Activated naive CD8-positive, alpha-beta T cell treated with anti-CD3 and anti-CD28 coated beads for 36 hours (primary cell): ENCODE measurements around the gene CCR4. TPM values are rescaled to one million over a fixed set of nuclear protein-coding genes. Genes with fewer than 3 reads are reported as not detected.

Experiments
- DNase-seq: peaks from one replicate; pipeline ENCODE4 v3.0.0; 2021
- H3K27ac Mint-ChIP-seq: one replicate; pipeline ENCODE4 v1.8.0; 2022; ENCODE audit warnings: mild to moderate bottlenecking, moderate library complexity, mixed read lengths
- H3K27me3 Mint-ChIP-seq: one replicate; pipeline ENCODE4 v1.8.0; 2022; ENCODE audit warnings: mild to moderate bottlenecking, mixed read lengths
- H3K36me3 Mint-ChIP-seq: one replicate; pipeline ENCODE4 v1.8.0; 2021; ENCODE audit warnings: mild to moderate bottlenecking, mixed read lengths
- H3K4me1 Mint-ChIP-seq: one replicate; pipeline ENCODE4 v1.8.0; 2021; ENCODE audit warnings: mixed read lengths
- H3K4me3 Mint-ChIP-seq: one replicate; pipeline ENCODE4 v1.8.0; 2022; ENCODE audit warnings: mild to moderate bottlenecking, moderate library complexity, mixed read lengths
- H3K9me3 Mint-ChIP-seq: one replicate; pipeline ENCODE4 v1.8.0; 2022; ENCODE audit warnings: mixed read lengths
- total RNA-seq, 2 experiments: library from RNA; stranded (reverse); gene quantifications; one replicate each; pipeline ENCODE4 v1.2.3, GENCODE V29; 2021

Gene CCR4
- total RNA-seq, 2 experiments from 2014 or later = 8.1 to 8.8 TPM

GRCh38 chr3:32989171-32989570 is 37.7 kb downstream of the CCR4 start:
- peak overlapping the region; percentile 6 for H3K27ac Mint-ChIP-seq
- H3K27me3 Mint-ChIP-seq = peaks cover 5% of the 10 kb centered on the region
- H3K4me3 Mint-ChIP-seq = no peak overlapping the region
- H3K4me1 Mint-ChIP-seq = peaks cover 24% of the 10 kb centered on the region
- H3K9me3 Mint-ChIP-seq = no peaks in the 10 kb centered on the region
- peaks cover 10% of the 10 kb centered on the region for H3K36me3 Mint-ChIP-seq
- no peak for DNase-seq

DNA sequence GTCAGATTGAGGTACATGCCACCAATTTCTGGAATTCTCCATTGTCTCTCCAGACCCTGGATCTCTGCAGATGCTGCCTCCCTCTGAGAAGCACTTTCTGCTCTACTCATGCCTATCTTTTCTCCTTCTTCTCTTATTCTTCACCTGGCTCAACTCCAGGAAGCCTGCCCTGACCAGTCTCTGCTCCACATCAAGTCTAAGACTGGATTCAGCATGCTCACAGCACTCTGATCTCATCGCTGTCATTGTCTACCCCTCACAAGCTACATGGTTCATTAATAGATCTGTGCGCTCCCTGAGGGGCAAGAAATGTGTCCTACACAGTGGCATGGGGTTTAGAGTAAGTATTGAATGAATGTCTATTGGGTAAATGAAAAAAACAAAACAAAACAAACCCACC is 38.7 kb downstream of the CCR4 start:
- Mint-ChIP-seq H3K4me3 (no peak overlapping the region), H3K4me1 (peaks cover 30% of the 10 kb centered on the region), H3K27ac (no peak overlapping the region), H3K9me3 (no peaks in the 10 kb centered on the region), H3K36me3 (peaks cover 12% of the 10 kb centered on the region), H3K27me3 (peaks cover 5% of the 10 kb centered on the region)
- DNase-seq = no peak

DNA sequence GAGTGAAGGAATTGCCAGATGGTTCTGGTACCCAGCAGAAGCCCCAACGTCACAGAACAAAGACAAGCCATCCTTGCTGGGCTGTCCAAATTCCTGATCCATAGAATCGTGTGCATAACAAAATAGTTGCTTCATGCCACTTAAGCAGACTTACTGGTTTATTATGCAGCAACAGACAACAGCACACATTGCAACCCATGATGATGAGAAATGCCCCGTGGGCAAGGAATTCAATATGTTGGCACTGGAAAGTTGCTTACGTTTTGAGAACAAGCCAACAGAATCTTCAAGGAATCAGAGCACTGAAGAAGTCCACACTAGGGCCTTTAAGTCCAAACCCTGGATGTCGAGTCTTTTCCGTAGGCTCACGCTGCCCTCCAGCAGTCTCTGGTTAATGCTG is 40.3 kb downstream of the CCR4 start:
- Mint-ChIP-seq H3K9me3 (no peaks in the 10 kb centered on the region), H3K4me1 (peaks cover 45% of the 10 kb centered on the region), H3K27me3 (peaks cover 5% of the 10 kb centered on the region), H3K36me3 (peaks cover 18% of the 10 kb centered on the region), H3K4me3 (peak overlapping the region; percentile 60), H3K27ac (peak overlapping the region; percentile 90)
- no peak for DNase-seq

- H3K27me3 Mint-ChIP-seq = peaks cover 5% of the 10 kb centered on the region
- no peak for DNase-seq
- peaks cover 50% of the 10 kb centered on the region for H3K4me1 Mint-ChIP-seq
- no peaks in the 10 kb centered on the region for H3K9me3 Mint-ChIP-seq
- peaks cover 21% of the 10 kb centered on the region for H3K36me3 Mint-ChIP-seq
- peak overlapping the region; percentile 60 for H3K4me3 Mint-ChIP-seq
- peak overlapping the region; percentile 90 for H3K27ac Mint-ChIP-seq
Measured at GRCh38 chr3:32992310-32992686, 40.9 kb downstream of the CCR4 start.

GRCh38 chr3:32994045-32994444 is 42.6 kb downstream of the CCR4 start:
- peak overlapping the region; percentile 90 for H3K27ac Mint-ChIP-seq
- peaks cover 5% of the 10 kb centered on the region for H3K27me3 Mint-ChIP-seq
- peaks cover 33% of the 10 kb centered on the region for H3K36me3 Mint-ChIP-seq

DNA sequence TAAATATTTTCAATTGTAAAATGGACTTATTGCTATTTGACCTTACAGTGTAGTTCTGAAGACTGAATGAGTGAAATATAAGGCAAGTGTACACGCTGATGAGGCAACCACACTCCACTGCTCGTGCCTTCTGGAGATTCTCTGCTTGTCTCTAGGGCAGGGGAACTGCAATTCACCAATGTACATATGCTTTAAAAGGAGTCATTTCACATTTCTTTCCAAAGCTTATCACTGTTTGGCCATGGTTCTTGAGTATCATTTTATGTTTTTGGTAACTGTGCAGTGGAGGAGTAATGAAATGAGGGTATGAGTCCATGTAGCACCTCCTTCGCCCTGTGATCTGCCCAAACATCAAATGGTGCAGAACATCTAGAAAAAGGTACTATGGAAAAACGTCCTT is 43.7 kb downstream of the CCR4 start:
- Mint-ChIP-seq H3K4me3 (no peak overlapping the region), H3K36me3 (peaks cover 37% of the 10 kb centered on the region), H3K4me1 (peaks cover 70% of the 10 kb centered on the region), H3K27me3 (no peaks in the 10 kb centered on the region), H3K9me3 (no peaks in the 10 kb centered on the region), H3K27ac (peak overlapping the region; percentile 57)
- DNase-seq = no peak

More at GRCh38 chr3:32994045-32994444, 42.6 kb downstream of the CCR4 start:
- no peak for DNase-seq
- H3K4me1 Mint-ChIP-seq = peaks cover 62% of the 10 kb centered on the region
- H3K4me3 Mint-ChIP-seq = no peak overlapping the region
- no peaks in the 10 kb centered on the region for H3K9me3 Mint-ChIP-seq

GRCh38 chr3:32996048-32996754 is 44.8 kb downstream of the CCR4 start:
- Mint-ChIP-seq H3K4me3 (no peak overlapping the region), H3K9me3 (no peaks in the 10 kb centered on the region), H3K27me3 (no peaks in the 10 kb centered on the region), H3K4me1 (peaks cover 73% of the 10 kb centered on the region), H3K27ac (peak overlapping the region; percentile 77), H3K36me3 (peaks cover 44% of the 10 kb centered on the region)
- no peak for DNase-seq

GRCh38 chr3:32996755-32997091 is 45.3 kb downstream of the CCR4 start:
- Mint-ChIP-seq H3K27ac (peak overlapping the region; percentile 77), H3K36me3 (peaks cover 47% of the 10 kb centered on the region), H3K4me3 (no peak overlapping the region), H3K27me3 (no peaks in the 10 kb centered on the region), H3K9me3 (no peaks in the 10 kb centered on the region), H3K4me1 (peaks cover 75% of the 10 kb centered on the region)
- no peak for DNase-seq

- no peak for DNase-seq
- peaks cover 69% of the 10 kb centered on the region for H3K4me1 Mint-ChIP-seq
- H3K36me3 Mint-ChIP-seq = peaks cover 55% of the 10 kb centered on the region
- peak overlapping the region; percentile 73 for H3K27ac Mint-ChIP-seq
- no peak overlapping the region for H3K4me3 Mint-ChIP-seq
- no peaks in the 10 kb centered on the region for H3K9me3 Mint-ChIP-seq
- no peaks in the 10 kb centered on the region for H3K27me3 Mint-ChIP-seq
Measured at GRCh38 chr3:32998631-32999451, 47.4 kb downstream of the CCR4 start.

DNA sequence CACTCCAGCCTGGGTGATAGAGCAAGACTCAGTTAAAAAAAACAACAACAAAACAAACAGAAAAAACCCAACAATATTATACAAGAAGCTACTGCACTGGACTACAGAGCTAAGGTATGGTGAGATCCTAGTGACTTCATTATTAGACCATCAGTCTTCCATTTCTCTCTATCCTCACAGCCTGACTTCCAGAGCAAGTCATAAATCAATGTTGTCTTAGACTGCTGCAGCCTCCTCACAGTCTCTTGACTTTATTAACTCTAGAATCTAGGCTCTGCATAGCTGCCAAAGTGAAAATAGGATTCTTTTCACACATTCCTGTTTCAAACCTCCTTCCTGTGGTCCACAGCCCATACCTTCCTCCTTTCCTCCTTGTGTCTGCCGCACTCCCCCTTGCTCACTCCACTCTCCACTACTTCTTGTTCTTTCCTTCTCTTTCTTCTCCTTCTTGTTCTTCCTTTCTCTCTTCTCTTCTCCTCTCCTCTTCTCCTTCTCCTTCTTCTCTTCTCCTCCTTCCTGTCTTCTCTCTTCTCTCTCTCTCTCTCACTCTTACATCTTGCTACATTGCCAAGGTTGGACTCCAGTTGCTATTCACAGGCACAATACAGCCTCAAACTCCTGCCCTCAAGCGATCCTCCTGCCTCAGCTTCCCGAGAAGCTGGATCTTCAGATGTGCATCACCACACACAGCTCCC is 49.4 kb downstream of the CCR4 start:
- H3K27me3 Mint-ChIP-seq = no peaks in the 10 kb centered on the region
- no peak overlapping the region for H3K4me3 Mint-ChIP-seq
- peaks cover 58% of the 10 kb centered on the region for H3K36me3 Mint-ChIP-seq
- H3K9me3 Mint-ChIP-seq = no peaks in the 10 kb centered on the region
- no peak overlapping the region for H3K27ac Mint-ChIP-seq
- DNase-seq = no peak
- H3K4me1 Mint-ChIP-seq = peaks cover 54% of the 10 kb centered on the region

- DNase-seq = peak; percentile 42
- no peaks in the 10 kb centered on the region for H3K27me3 Mint-ChIP-seq
Measured at GRCh38 chr3:33001889-33002288, 50.4 kb downstream of the CCR4 start.

DNA sequence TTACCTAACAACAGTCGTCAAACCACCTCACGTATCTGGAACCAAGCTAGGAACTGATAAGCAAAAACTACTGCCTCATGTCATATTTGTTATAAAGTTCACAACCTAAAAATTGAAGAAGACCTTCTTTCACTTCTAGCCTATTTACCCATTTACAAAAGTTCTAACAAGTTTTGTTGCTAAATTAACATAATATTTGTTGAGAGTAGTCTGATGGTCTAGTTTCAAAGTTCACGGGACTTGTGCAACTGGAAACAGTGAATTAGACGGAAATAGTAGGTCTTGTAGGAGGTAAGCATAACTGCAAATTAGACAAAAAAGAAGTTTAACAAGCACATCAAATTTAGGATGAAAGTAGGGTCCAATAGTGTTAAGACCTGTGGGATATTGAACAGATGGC is 51.9 kb downstream of the CCR4 start:
- Mint-ChIP-seq H3K9me3 (no peaks in the 10 kb centered on the region), H3K4me1 (peaks cover 45% of the 10 kb centered on the region), H3K4me3 (no peak overlapping the region), H3K36me3 (peaks cover 59% of the 10 kb centered on the region), H3K27me3 (no peaks in the 10 kb centered on the region), H3K27ac (no peak overlapping the region)
- no peak for DNase-seq

More at GRCh38 chr3:33001889-33002288, 50.4 kb downstream of the CCR4 start:
- H3K4me3 Mint-ChIP-seq = no peak overlapping the region
- peaks cover 47% of the 10 kb centered on the region for H3K4me1 Mint-ChIP-seq
- no peak overlapping the region for H3K27ac Mint-ChIP-seq
- peaks cover 57% of the 10 kb centered on the region for H3K36me3 Mint-ChIP-seq
- no peaks in the 10 kb centered on the region for H3K9me3 Mint-ChIP-seq

GRCh38 chr3:33004205-33004604 is 52.8 kb downstream of the CCR4 start:
- no peaks in the 10 kb centered on the region for H3K27me3 Mint-ChIP-seq
- no peak overlapping the region for H3K4me3 Mint-ChIP-seq
- peaks cover 53% of the 10 kb centered on the region for H3K36me3 Mint-ChIP-seq
- no peak overlapping the region for H3K27ac Mint-ChIP-seq
- H3K4me1 Mint-ChIP-seq = peaks cover 40% of the 10 kb centered on the region
- no peak for DNase-seq
- H3K9me3 Mint-ChIP-seq = no peaks in the 10 kb centered on the region

DNA sequence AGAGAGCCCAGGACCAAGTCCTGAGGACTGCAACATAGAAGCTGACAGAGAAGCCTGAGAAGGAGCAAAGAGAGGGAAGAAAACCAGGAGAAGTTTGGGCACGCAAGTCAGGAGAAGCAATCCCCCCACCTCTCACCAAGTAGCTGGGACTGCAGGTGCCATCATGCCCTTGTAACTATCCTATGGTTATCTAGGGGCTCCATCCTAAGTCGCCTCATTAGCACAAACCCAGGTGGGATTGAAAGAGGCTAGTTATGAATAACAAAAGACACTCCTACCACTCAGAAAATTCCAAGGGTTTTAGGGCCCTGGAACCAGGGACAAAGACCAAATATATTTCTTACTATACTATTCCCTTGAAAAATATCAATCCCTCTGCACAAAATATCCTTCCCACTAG is 53.5 kb downstream of the CCR4 start:
- peaks cover 48% of the 10 kb centered on the region for H3K36me3 Mint-ChIP-seq
- H3K27me3 Mint-ChIP-seq = no peaks in the 10 kb centered on the region
- no peak overlapping the region for H3K4me3 Mint-ChIP-seq
- no peak overlapping the region for H3K27ac Mint-ChIP-seq
- H3K4me1 Mint-ChIP-seq = peaks cover 33% of the 10 kb centered on the region
- DNase-seq = no peak
- H3K9me3 Mint-ChIP-seq = no peaks in the 10 kb centered on the region
